Panc1 (cell line): ENCODE data around the gene INAFM2. TPM values are rescaled to one million over a fixed set of nuclear protein-coding genes. Genes with fewer than 3 reads are reported as not detected.
A peak's percentile ranks its signal among the peaks of the same experiment; 100 is the strongest.

ENCODE experiments used
- ATAC-seq: fragments of 200-7000 bp; cut with Tn5 transposase; 2 replicates; pipeline ENCODE4 v1.9.1; 2020; ENCODE audit warnings: mild to moderate bottlenecking, moderate library complexity
- BruUV-seq: library from RNA; stranded (reverse); fragments of 400-500 nt; replicated peaks from 2 replicates; lab custom pipeline; 2021; lab: Mats Ljungman, UMichigan
- CTCF ChIA-PET: fragments of 300-600 bp; sonication (Branson Sonifier 250); formaldehyde crosslinking; loops from one replicate; lab custom pipeline; 2022; ENCODE audit warnings: antibody characterized with exemption; lab: Charles Lee
- POLR2A ChIA-PET: fragments of 300-600 bp; sonication (Branson Sonifier 250); formaldehyde crosslinking; loops from one replicate; lab custom pipeline; 2022; ENCODE audit warnings: antibody characterized with exemption; lab: Charles Lee
- DNase-seq: peaks from one replicate; pipeline ENCODE4 v3.0.0-alpha.2; 2010; ENCODE audit warnings: low read depth, low spot score
- H3K27ac ChIP-seq: 2 replicates; pipeline ENCODE4 v1.5.1; 2011; ENCODE audit warnings: mild to moderate bottlenecking, low read length, inconsistent platforms
- H3K27me3 ChIP-seq: fragments of 200-500 bp; sonication (Bioruptor generic); 2 replicates; pipeline ENCODE4 v1.6.0; 2014; ENCODE audit warnings: low read length, inconsistent platforms; ENCODE audit not compliant: control insufficient read depth, insufficient read depth
- H3K36me3 ChIP-seq: fragments of 200-500 bp; sonication (Bioruptor generic); 2 replicates; pipeline ENCODE4 v1.5.1; 2014; ENCODE audit warnings: inconsistent platforms, mild to moderate bottlenecking, low read length, moderate library complexity; ENCODE audit not compliant: control insufficient read depth, insufficient read depth
- H3K4me1 ChIP-seq: 2 replicates; pipeline ENCODE4 v1.5.1; 2011; ENCODE audit warnings: inconsistent platforms, mild to moderate bottlenecking, low read length, moderate library complexity; ENCODE audit not compliant: control insufficient read depth, insufficient read depth
- H3K4me3 ChIP-seq, 2 experiments: 2 replicates each; pipeline ENCODE4 v1.5.1; 2011 to 2012; ENCODE audit warnings: low read depth in 2 of 2, low read length in 2 of 2, mild to moderate bottlenecking in 2 of 2, inconsistent platforms in 1 of 2, moderate library complexity in 1 of 2
- H3K9me3 ChIP-seq: fragments of 200-500 bp; sonication (Bioruptor generic); 2 replicates; pipeline ENCODE4 v1.5.1; 2014; ENCODE audit warnings: low read depth, mild to moderate bottlenecking, inconsistent platforms, low read length, moderate library complexity; ENCODE audit not compliant: control insufficient read depth, insufficient read depth
- CTCF ChIP-seq: fragments of 450-650 bp; IDR thresholded peaks from 2 replicates; pipeline ENCODE4 v1.5.1; 2017; ENCODE audit warnings: mild to moderate bottlenecking
- POLR2AphosphoS5 ChIP-seq: IDR thresholded peaks from 2 replicates; pipeline ENCODE4 v1.6.1; 2012; ENCODE audit warnings: mild to moderate bottlenecking, low read depth, low read length, moderate library complexity
- REST ChIP-seq, 2 experiments: IDR thresholded peaks; 2 replicates each; pipeline ENCODE4 v1.6.1; 2011 to 2012; ENCODE audit warnings: low read depth in 2 of 2, control low read depth in 1 of 2, low read length in 1 of 2, mild to moderate bottlenecking in 1 of 2, moderate library complexity in 1 of 2; ENCODE audit not compliant: insufficient read depth in 1 of 2
- SIN3A ChIP-seq: IDR thresholded peaks from 2 replicates; pipeline ENCODE4 v1.6.1; 2012; ENCODE audit warnings: low read depth, mild to moderate bottlenecking, low read length, moderate library complexity, borderline replicate concordance; ENCODE audit not compliant: insufficient read depth
- TCF7L2 ChIP-seq: IDR thresholded peaks from 2 replicates; pipeline ENCODE4 v1.6.1; 2011; ENCODE audit warnings: mild to moderate bottlenecking, low read depth, low read length, inconsistent platforms
- in situ Hi-C: cut with HindIII; loops from 2 replicates; pipeline ENCODE4 v1.10.0; 2016; ENCODE audit warnings: low sequenced_read_pairs, low pct_unique_long_range_greater_than_20kb
- intact Hi-C: fragments of 100-400 bp; cut with micrococcal nuclease; formaldehyde crosslinking; loops from one replicate; pipeline ENCODE4 v1.10.0; 2022; ENCODE audit not compliant: unreplicated experiment
- total RNA-seq: library from RNA; stranded (reverse); gene quantifications from one replicate; pipeline ENCODE4 v1.2.1, GENCODE V29; 2021; ENCODE audit not compliant: unreplicated experiment

INAFM2 gene
- total RNA-seq, 1 experiment from 2014 or later, result 10.4 TPM

GRCh38 chr15:40323953-40324937, 753 bp downstream of the INAFM2 start:
- DNase-seq (no peak), ATAC-seq (peak; percentile 18)
- intact Hi-C loops (loop anchor here (5.0 kb wide), 1 partner anchor 98 kb away; no protein-coding TSS in a partner anchor), in situ Hi-C loops (no loop called here)
- POLR2A ChIA-PET, result no interaction called here
- CTCF ChIA-PET, result no interaction called here
- H3K4me3 ChIP-seq, result peak overlapping the region; percentile 51 to 63
- no peaks in the 10 kb centered on the region for H3K27me3 ChIP-seq
- no peaks in the 10 kb centered on the region for H3K9me3 ChIP-seq
- BruUV-seq, result no TSS peak
- TF ChIP-seq POLR2AphosphoS5 (no peak), TCF7L2 (no peak), CTCF (no peak), REST (IDR thresholded peaks at IDR 0.05; ENCODE audit: insufficient read depth in 1 of 2, low read depth in 2 of 2, low read length in 1 of 2) (no peak), SIN3A (no peak)
- no peak overlapping the region for H3K27ac ChIP-seq
- no peaks in the 10 kb centered on the region for H3K36me3 ChIP-seq
- H3K4me1 ChIP-seq, result peaks cover 25% of the 10 kb centered on the region

- Histone ChIP-seq H3K36me3 (no peaks in the 10 kb centered on the region), H3K4me3 (peak overlapping the region in 1 of 2 experiments; percentile 51; a peak in 2 of 4 replicates), H3K27ac (no peak overlapping the region), H3K27me3 (no peaks in the 10 kb centered on the region), H3K4me1 (peaks cover 25% of the 10 kb centered on the region), H3K9me3 (no peaks in the 10 kb centered on the region)
- intact Hi-C loops (no loop called here), in situ Hi-C loops (no loop called here)
- CTCF ChIA-PET, result no interaction called here
- TF ChIP-seq REST (IDR thresholded peaks at IDR 0.05; ENCODE audit: insufficient read depth in 1 of 2, low read depth in 2 of 2, low read length in 1 of 2) (no peak), TCF7L2 (no peak), SIN3A (no peak), POLR2AphosphoS5 (no peak), CTCF (no peak)
- no peak for ATAC-seq
- TSS peak; percentile 83 for BruUV-seq
- no peak for DNase-seq
- POLR2A ChIA-PET, result no interaction called here
These were observed 1.7 kb downstream of the INAFM2 start for GRCh38 chr15:40325188-40325587.
